Keratinocyte (primary cell): ENCODE measurements around the gene ELOB. TPM values are rescaled to one million over a fixed set of nuclear protein-coding genes. Genes with fewer than 3 reads are reported as not detected.

Experiments
- DNase-seq: peaks from one replicate; pipeline ENCODE4 v3.0.0-alpha.2; 2011; ENCODE audit warnings: low read depth, missing footprints, low spot score
- FAIRE-seq: peaks from 2 replicates; lab custom pipeline; 2011; peaks lifted over from hg19 to GRCh38; lab: Jason Lieb, UNC
- H2AFZ ChIP-seq: 2 replicates; pipeline ENCODE4 v1.6.0; 2012; ENCODE audit warnings: low read length, control low read depth, inconsistent platforms; ENCODE audit not compliant: control insufficient read depth
- H3K27ac ChIP-seq: 2 replicates; pipeline ENCODE4 v1.5.1; 2011; ENCODE audit warnings: low read length; ENCODE audit not compliant: control insufficient read depth, insufficient read depth
- H3K27me3 ChIP-seq: 3 replicates; pipeline ENCODE4 v1.6.0; 2011; ENCODE audit warnings: low read length; ENCODE audit not compliant: control insufficient read depth, insufficient read depth; ENCODE audit errors: extremely low read depth
- H3K36me3 ChIP-seq, 2 experiments: 2 replicates in 1 of 2; 3 replicates in 1 of 2; pipeline ENCODE4 v1.5.1; 2011; ENCODE audit warnings: low read length in 2 of 2, mild to moderate bottlenecking in 1 of 2; ENCODE audit not compliant: control insufficient read depth in 2 of 2, insufficient read depth in 2 of 2; ENCODE audit errors: extremely low read depth in 1 of 2
- H3K4me1 ChIP-seq: 3 replicates; pipeline ENCODE4 v1.5.1; 2011; ENCODE audit warnings: low read length; ENCODE audit not compliant: control insufficient read depth, insufficient read depth; ENCODE audit errors: extremely low read depth
- H3K4me2 ChIP-seq: 3 replicates; pipeline ENCODE4 v1.6.0; 2011; ENCODE audit warnings: low read depth, low read length; ENCODE audit not compliant: control insufficient read depth, insufficient read depth; ENCODE audit errors: extremely low read depth
- H3K4me3 ChIP-seq, 3 experiments: fragments of 200-600 bp in 1 of 3; sonication (generic) in 1 of 3; 2 replicates in 2 of 3; 3 replicates in 1 of 3; pipeline ENCODE4 v1.5.1; 2011 to 2016; ENCODE audit warnings: low read length in 3 of 3, mild to moderate bottlenecking in 3 of 3, control low read depth in 2 of 3, inconsistent platforms in 1 of 3, low read depth in 1 of 3, mixed read lengths in 1 of 3, mixed run types in 1 of 3, moderate library complexity in 1 of 3; ENCODE audit not compliant: control insufficient read depth in 2 of 3, insufficient read depth in 2 of 3; ENCODE audit errors: extremely low read depth in 1 of 3
- H3K79me2 ChIP-seq: 2 replicates; pipeline ENCODE4 v1.6.0; 2012; ENCODE audit warnings: low read length; ENCODE audit not compliant: control insufficient read depth, insufficient read depth
- H3K9ac ChIP-seq: 3 replicates; pipeline ENCODE4 v1.6.0; 2011; ENCODE audit warnings: low read length; ENCODE audit not compliant: control insufficient read depth, insufficient read depth; ENCODE audit errors: extremely low read depth
- H3K9me1 ChIP-seq: 3 replicates; pipeline ENCODE4 v1.6.0; 2011; ENCODE audit warnings: low read length; ENCODE audit not compliant: control insufficient read depth, insufficient read depth; ENCODE audit errors: extremely low read depth
- H3K9me3 ChIP-seq: 2 replicates; pipeline ENCODE4 v1.5.1; 2012; ENCODE audit warnings: low read depth, low read length; ENCODE audit not compliant: control insufficient read depth
- H4K20me1 ChIP-seq: 3 replicates; pipeline ENCODE4 v1.6.0; 2011; ENCODE audit warnings: low read length; ENCODE audit not compliant: control insufficient read depth, insufficient read depth; ENCODE audit errors: extremely low read depth
- EZH2 ChIP-seq: IDR thresholded peaks from one replicate; pipeline ENCODE4 v1.6.1; 2012; ENCODE audit warnings: inconsistent platforms, mild to moderate bottlenecking, low read length, moderate library complexity
- dilution Hi-C: fragments of 300-500 bp; cut with MboI; formaldehyde crosslinking; loops from one replicate; pipeline ENCODE4 v1.7.0; 2020; ENCODE audit warnings: low sequenced_read_pairs; ENCODE audit not compliant: extremely low pct_ligation_motif_present
- polyA plus RNA-seq, 5 experiments: library from polyadenylated mRNA; depleted of rRNA in 3 of 5; stranded (reverse) in 3 of 5; stranded (forward) in 1 of 5; unstranded in 1 of 5; fragments of >200 nt; gene quantifications; 1 replicate in 1 of 5; 2 replicates in 3 of 5; 3 replicates in 1 of 5; pipeline versions ENCODE4 v1.2.1 to v1.2.3, GENCODE V29; 2011 to 2012; ENCODE audit warnings: missing spikeins in 2 of 5, low read depth in 1 of 5, low replicate concordance in 1 of 5
- TF ChIP-seq, protein P1 (sequence below), 3 experiments: IDR thresholded peaks in 1 of 3; conservative IDR thresholded peaks in 1 of 3; optimal IDR thresholded peaks in 1 of 3; 2 replicates in 2 of 3; 3 replicates in 1 of 3; pipeline versions ENCODE3 to v1.5.1; 2011; ENCODE audit warnings: low read length in 3 of 3, mild to moderate bottlenecking in 3 of 3, moderate library complexity in 2 of 3, control low read depth in 1 of 3, inconsistent platforms in 1 of 3; ENCODE audit not compliant: insufficient read depth in 2 of 3; ENCODE audit errors: extremely low read depth in 1 of 3

The ELOB gene
- polyA plus RNA-seq, 1 donor (not counting 4 experiments of a cell fraction or from before 2014, with no cell fraction given), result 235 TPM

DNA sequence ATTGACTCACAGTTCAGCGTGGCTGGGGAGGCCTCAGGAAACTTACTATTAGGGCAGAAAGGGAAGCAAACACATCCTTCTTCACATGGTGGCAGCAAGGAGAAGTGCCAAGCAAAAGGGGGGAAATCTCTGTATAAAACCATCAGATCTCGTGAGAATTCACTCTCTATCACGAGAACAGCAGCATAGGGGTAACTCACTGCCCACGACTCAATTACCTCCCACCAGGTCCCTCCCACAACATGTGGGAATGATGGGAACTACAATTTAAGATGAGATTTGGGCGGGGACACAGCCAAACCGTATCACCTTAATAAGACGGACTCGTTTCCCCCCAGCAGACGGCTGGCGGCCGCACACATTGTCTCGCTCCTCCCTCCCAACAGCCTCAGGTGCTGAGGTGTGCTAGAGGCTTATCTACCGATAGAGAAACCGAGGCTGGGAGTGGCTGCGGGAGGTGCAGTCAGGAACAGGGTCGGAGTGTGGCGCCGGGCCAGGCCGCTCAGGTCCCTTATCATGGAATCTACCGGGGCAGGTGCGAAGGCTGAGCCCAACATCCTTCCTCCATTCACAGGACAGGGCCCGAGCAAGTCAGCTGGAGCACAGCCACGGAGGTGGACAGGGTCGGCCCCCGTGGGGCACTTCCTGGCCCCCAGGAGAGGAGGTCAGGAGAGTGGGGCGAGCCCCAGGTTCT, 48.1 kb upstream of the ELOB start:
- no peak for FAIRE-seq
- dilution Hi-C loops, result no loop called here

DNA sequence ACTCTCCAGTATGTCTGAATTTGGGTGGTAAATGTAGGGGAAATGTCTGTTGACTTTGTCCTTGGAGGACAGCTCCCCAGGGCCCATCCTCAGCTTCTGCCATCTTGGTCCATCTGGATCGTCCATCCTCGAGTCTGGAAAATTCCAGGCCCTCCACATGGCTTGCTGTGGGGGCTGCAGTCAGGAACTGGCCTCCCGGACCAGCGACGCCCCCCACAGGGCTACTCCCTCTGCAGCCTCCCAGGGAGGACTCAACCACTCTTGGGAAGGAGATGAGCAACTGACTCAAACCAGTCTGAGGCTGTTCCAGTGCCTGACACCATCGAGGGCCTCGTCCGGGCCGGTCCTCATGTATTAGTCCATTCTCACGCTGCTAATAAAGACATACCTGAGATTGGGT, 47.5 kb upstream of the ELOB start:
- Histone ChIP-seq H3K27me3 (peaks cover 45% of the 10 kb centered on the region), H3K36me3 (no peaks in the 10 kb centered on the region), H3K9me1 (no peaks in the 10 kb centered on the region), H3K4me1 (peaks cover 4% of the 10 kb centered on the region), H4K20me1 (no peaks in the 10 kb centered on the region), H3K4me2 (no peak overlapping the region), H3K9me3 (no peaks in the 10 kb centered on the region), H3K4me3 (no peak overlapping the region), H2AFZ (no peak overlapping the region), H3K9ac (no peak overlapping the region), H3K79me2 (no peaks in the 10 kb centered on the region), H3K27ac (no peak overlapping the region)
- DNase-seq (no peak), FAIRE-seq (no peak)
- TF ChIP-seq, protein P1, sequence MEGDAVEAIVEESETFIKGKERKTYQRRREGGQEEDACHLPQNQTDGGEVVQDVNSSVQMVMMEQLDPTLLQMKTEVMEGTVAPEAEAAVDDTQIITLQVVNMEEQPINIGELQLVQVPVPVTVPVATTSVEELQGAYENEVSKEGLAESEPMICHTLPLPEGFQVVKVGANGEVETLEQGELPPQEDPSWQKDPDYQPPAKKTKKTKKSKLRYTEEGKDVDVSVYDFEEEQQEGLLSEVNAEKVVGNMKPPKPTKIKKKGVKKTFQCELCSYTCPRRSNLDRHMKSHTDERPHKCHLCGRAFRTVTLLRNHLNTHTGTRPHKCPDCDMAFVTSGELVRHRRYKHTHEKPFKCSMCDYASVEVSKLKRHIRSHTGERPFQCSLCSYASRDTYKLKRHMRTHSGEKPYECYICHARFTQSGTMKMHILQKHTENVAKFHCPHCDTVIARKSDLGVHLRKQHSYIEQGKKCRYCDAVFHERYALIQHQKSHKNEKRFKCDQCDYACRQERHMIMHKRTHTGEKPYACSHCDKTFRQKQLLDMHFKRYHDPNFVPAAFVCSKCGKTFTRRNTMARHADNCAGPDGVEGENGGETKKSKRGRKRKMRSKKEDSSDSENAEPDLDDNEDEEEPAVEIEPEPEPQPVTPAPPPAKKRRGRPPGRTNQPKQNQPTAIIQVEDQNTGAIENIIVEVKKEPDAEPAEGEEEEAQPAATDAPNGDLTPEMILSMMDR (optimal IDR thresholded peaks at IDR 0.05 in 1 of 3, IDR thresholded peaks at IDR 0.05 in 1 of 3, conservative IDR thresholded peaks at IDR 0.05 in 1 of 3; ENCODE audit: extremely low read depth in 1 of 3, insufficient read depth in 2 of 3, low read length in 3 of 3), result no peak
- TF ChIP-seq EZH2, result no peak
- dilution Hi-C loops, result no loop called here

More for the DNA sequence above, 48.1 kb upstream of the ELOB start:
- H3K4me3 ChIP-seq, result no peak overlapping the region
- TF ChIP-seq, protein P1 (optimal IDR thresholded peaks at IDR 0.05 in 1 of 3, IDR thresholded peaks at IDR 0.05 in 1 of 3, conservative IDR thresholded peaks at IDR 0.05 in 1 of 3; ENCODE audit: extremely low read depth in 1 of 3, insufficient read depth in 2 of 3, low read length in 3 of 3), result no peak
- TF ChIP-seq EZH2, result no peak
- H2AFZ ChIP-seq, result no peak overlapping the region
- peaks cover 43% of the 10 kb centered on the region for H3K27me3 ChIP-seq
- no peaks in the 10 kb centered on the region for H3K36me3 ChIP-seq
- no peak overlapping the region for H3K4me2 ChIP-seq
- no peaks in the 10 kb centered on the region for H3K9me3 ChIP-seq
- H3K79me2 ChIP-seq, result no peaks in the 10 kb centered on the region
- H4K20me1 ChIP-seq, result no peaks in the 10 kb centered on the region
- no peak overlapping the region for H3K27ac ChIP-seq
- H3K4me1 ChIP-seq, result peaks cover 10% of the 10 kb centered on the region
- H3K9me1 ChIP-seq, result no peaks in the 10 kb centered on the region
- DNase-seq, result no peak
- H3K9ac ChIP-seq, result no peak overlapping the region
